GM21619 (cell line): ENCODE measurements around the gene PHKG2.
A peak's percentile ranks its signal among the peaks of the same experiment; 100 is the strongest.

Source experiments
- ATAC-seq: cut with Tn5 transposase; IDR thresholded peaks from one replicate; pipeline ENCODE4 v1.9.1; 2021; ENCODE audit not compliant: unreplicated experiment

Gene PHKG2

GRCh38 chr16:30773826-30774225 lies 25.6 kb downstream of the PHKG2 start:
- ATAC-seq: no peak

DNA sequence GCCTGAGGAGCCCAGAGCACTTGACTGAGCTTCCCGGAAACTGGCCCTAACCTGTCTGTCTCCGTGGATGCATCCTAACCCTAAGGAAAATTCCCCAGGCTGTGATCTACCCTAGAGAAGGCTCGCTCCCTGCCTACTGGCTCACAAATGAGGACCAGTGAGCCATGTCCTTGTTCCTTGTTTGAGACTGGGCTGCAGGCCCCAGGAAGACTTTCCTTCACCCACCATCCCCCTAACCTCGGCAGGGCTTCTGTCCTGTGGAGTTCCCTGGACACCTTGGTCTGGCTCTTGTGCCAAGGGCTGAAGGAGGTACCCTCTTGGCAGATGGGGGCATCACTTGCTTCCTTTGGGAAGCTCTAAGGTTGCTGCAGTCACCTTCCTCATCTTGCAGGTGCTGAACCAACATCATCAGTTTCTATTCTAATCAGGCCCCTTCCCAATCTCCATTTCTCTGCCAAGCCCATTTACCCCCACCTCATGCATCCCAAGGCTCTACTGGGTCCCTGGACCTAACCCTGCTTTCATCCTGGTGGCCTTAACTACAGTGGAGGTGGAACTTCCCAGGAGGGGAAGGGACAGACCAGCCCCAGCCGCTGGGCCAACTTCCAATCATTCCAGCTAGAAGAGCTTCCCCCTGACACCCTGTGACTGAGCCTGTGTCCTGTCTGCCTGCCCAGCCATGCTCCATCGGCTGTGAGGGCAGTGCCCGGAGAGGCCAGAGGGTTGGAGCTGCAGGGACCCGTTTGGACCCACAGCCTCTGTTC lies 26.3 kb downstream of the PHKG2 start:
- ATAC-seq: no peak

DNA sequence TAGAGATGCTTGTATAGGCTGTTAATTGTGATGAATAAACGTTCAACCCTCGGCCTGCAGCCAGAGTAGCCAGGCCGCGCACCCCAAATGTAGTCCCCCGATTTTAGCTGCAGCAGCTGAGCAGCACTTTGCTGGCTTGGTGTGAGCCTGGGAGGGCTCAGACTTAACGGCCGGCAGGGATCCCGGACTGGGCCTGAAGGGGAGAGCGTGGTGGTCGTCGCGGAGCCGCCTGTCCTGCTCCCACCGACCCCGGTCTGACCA lies 26.8 kb downstream of the PHKG2 start:
- no peak for ATAC-seq

DNA sequence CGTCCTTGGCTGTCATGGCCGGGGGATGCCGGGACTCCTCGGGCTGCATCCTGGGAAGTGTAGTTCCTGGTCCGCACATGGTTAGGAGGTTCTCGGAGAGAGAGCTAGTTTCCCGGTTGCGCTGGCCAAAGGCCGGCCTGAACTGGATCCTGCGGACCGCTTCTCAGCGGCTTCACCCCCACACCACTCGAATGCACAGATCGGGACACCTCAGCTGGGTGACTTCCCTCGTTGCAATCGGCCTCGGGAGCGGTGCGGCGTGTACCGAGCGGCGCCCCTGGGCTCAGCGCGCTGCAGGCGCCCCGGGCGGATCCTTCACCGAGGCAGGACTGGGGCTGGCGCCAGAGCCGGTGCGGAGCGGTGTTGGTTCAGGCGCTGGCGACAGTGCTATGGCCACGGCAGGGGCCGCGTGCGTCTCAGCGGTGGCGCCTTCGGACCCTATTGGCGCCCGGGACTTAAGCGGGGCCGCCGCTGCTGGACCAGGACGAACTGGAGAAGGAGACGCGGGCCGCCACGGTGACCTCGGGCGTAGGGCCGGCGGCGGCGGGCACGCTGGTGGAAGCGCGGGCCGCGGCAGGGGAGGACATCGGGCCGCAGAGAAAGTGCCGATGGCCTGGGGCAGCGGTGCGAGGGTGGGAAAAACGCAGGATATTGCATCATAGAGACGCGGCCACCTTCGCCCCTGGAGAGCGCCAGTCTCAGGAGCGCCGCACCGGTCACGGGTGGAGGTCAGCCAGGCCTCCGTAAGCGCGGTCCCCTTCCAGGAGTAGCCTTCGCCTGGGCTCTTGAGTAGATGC lies 27.4 kb downstream of the PHKG2 start:
- peak; percentile 55 for ATAC-seq

DNA sequence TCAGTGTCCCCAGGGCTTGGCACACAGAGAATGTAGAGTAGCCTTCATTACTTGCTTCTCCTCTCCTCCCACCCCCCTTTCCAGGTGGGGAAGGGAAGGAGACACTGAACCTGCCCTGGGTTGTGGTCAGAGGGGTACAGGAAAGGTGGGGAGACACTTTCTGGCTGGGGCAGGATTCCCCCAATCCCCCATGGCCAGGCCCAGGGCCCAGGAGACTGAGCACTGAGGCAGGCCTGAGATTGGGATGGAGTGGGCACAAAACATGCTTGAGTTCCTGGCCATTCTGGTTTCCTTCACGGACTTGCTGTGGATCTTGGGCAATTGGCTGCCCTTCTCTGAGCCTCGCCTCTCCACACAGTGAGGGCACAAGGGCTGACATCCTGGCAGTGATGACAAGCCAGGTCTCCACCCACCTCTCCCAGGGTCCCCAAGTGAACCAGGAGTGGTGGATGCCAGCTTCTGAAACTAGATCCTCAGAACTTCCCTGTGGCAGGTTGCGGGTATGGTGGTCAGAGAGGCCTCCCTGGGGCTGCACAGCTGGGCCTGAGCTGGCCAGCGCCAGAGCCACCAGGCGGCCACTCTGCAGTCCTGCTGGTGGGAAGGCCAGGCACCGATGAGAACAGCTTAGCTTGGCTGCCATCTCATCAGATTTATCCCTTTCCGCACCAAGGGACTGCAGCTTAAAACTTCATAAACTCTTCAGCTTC lies 29.5 kb downstream of the PHKG2 start:
- ATAC-seq: no peak

GRCh38 chr16:30778549-30779244 lies 30.5 kb downstream of the PHKG2 start:
- no peak for ATAC-seq

DNA sequence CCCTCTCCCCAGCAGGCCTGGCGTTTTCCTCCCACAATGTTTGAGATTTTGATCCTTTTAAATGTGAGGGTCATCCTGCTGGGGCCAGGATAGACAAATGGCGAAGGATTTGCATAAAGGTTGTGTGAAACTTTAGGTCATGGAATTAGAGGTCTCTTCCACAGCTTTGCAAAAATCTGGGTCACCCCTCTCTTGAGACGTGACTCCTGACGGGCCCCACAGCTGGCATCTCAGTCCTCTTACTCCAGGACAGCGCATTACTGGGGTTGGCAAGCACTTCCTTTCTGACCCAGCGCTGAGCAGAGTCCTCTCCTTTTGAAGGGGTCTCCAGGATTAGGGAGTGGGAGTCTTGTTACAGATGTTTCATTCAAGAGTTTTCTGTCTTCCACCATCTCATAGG lies 31.4 kb downstream of the PHKG2 start:
- no peak for ATAC-seq

GRCh38 chr16:30780021-30780420 lies 31.8 kb downstream of the PHKG2 start:
- no peak for ATAC-seq

GRCh38 chr16:30780549-30780948 lies 32.3 kb downstream of the PHKG2 start:
- no peak for ATAC-seq

DNA sequence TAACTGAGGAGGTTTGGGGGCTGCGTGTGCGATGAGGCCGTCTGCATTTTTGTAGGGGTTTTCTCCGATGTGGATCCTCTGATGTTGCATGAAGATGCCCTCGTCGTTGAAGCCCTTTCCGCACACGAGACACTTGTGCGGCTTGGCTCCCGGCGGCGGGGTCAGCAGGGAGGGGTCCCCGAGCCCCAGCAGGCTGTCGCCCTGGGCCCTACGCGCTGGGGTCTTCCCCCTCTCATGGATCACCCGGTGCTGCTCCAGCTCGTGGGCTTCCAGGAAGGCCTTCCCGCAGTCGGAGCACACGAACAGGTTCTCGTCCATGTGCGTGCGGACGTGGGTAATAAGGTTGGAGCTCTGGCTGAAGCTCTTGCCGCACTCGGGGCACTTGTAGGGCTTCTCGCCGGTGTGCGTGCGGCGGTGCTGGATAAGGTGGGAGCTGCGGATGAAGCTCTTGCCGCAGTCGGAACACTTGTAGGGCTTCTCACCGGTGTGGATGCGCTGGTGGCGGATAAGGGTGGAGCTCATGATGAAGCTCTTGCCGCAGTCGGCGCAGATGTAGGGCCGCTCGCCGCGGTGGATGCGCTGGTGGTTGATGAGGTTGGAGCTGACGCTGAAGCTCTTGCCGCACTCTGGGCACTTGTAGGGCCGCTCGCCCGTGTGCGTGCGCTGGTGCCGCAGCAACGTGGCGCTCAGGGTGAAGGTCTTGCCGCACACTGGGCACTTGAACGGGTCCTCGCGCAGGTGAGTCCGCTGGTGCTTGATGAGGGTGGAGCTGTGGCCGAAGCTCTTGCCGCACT lies 34.5 kb downstream of the PHKG2 start:
- ATAC-seq: no peak

GRCh38 chr16:30783280-30784109 lies 35.3 kb downstream of the PHKG2 start:
- ATAC-seq: no peak

DNA sequence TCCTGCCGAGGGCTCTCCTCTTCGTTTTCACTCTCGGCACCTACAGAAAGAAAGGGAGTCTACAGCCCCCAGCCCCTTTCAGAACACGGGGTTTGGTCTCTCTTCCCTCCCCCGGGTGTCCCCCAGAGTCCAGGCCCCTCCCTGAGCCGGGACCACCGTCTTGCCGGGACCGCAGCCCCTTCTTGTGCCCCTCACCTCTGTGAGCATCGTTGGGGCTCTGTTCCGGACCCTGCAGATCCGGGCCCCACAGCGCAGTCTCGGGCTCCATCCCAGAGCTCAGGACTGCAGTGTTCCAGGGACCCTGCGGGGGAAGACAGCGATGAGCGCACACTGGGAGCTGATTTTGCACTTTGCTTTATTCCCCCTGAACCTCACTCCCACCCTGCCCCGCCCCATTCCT lies 36.0 kb downstream of the PHKG2 start:
- ATAC-seq: no peak

GRCh38 chr16:30785126-30786106 lies 37.2 kb downstream of the PHKG2 start:
- no peak for ATAC-seq

GRCh38 chr16:30786115-30786935 lies 38.1 kb downstream of the PHKG2 start:
- ATAC-seq: no peak

DNA sequence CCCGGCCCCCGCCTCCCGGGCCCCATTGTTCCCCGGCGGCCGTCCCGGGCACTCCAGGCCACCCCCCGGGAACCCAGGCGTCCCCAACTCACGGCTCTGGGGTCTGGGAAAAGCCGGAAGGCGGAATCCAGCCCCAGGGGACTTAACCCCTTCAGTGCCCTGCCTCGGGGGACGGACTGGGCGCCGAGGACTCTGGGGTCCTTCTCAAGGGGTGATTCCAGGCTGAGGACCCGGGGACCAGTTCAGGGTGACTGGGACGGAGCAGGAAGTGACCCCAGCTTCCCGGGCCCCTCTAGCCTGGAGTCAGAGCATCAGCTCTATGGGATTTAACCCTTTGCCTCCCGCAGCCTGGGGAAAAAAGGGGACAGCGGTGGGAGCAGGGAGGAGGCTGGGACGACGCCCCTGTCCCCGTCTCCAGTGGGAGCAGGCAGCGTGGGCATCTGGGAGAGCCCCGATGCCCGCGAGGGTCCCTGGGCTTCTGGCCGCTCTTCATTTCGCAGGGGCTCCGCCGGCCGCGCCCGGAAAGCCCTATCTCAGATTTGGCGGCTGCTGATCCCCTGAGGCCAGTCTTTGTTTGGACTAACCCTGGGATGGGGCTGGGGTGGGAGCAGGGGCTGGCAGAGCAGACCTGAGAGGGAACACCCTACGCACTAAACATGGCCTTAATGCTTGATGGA lies 38.8 kb downstream of the PHKG2 start, which contains the start of gene ZNF629:
Gene ZNF629 (minus strand): TSS at position 270 of the 677 bp plus-strand sequence. CDS start 2,723 bp downstream, outside the sequence.
- ATAC-seq: no peak

DNA sequence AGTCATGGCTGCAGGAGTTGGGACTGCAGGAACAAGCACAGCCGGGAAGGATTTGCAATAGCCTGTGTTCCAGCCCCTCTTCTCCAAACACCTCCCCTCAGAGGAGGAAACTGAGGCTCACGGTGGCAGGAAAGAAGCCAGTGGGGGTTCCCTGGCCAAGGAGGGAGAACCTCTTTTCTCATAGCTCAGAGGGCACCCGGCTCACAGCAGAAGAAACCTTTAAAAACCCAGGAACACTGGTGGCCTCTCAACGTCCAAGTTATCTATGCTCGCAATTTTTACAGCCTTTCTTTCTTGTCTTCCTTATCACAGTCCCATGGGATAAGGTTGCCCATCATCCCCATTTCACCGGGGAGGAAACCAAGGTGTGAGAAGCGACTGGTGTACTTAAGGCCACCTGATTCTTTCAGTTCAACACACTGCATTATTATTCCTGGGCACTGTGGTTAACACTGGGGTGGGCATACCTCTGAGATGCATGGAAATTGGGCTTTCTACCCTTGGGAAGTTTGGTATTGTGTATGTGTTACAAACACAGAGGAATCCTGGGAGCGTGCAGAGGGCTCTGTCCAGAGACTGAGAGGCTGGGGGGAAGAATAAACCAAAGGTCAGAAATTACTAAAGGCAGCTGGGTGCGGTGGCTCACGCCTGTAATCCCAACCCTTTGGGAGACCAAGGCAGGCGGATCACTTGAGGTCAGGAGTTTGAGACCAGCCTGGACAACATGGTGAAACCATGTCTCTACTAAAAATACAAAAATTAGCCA lies 39.6 kb downstream of the PHKG2 start:
- no peak for ATAC-seq
